ENCODE results near the gene PRKCQ. TPM values are rescaled to one million over a fixed set of nuclear protein-coding genes. Genes with fewer than 3 reads are reported as not detected.
"Not testable (repeated sequence)": the region's sequence is repeated elsewhere in the genome, so short reads cannot be mapped to it uniquely, and the experiment has no call there.

Gene PRKCQ
- total RNA-seq, 1 experiment from 2014 or later = 12.1 TPM

DNA sequence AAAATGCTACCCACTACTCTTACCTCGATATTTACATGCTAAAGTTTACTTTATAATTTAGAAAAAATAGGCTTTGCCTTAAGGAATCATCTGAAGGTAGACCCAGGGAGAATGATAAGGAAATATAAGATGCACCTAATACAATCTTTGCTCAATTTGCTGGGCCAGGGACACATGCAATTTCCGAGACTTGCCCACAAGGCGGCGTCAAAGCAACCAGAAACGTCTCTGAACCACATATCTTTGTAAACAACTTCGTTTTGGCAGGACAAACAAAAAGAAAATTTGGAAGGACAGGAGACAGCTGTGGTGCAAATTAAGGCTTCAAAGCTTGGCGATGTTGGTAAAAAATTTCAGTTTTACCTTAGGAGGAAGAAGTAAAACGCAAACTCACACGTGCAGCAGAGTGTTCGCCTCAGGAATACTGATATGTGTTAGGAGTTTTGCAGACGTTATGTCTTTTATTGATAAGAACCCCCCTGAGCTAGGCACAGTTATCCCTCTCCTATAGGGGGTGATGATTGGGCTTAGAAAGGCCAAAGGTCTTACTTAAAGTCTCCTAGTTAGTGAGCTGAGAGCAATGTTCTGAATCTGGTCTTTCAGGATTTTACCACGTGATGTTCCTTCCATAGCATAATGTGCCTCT is 134.3 kb downstream of the PRKCQ start:
- Histone ChIP-seq H3K4me1 (ENCODE audit: insufficient read depth, low read length) (no peaks in the 10 kb centered on the region), H3K4ac (ENCODE audit: low read depth, low read length) (no peak overlapping the region), H3T11ph (ENCODE audit: low read length) (no peak overlapping the region), H3K4me2 (ENCODE audit: insufficient read depth, insufficient read length, low read length) (no peak overlapping the region), H2BK5ac (ENCODE audit: insufficient read length, low read length) (no peak overlapping the region), H2AK5ac (ENCODE audit: insufficient read length, low read length) (no peak overlapping the region), H4K5ac (ENCODE audit: insufficient read length, low read depth, low read length) (no peak overlapping the region), H3K79me2 (ENCODE audit: insufficient read depth, low read length) (no peaks in the 10 kb centered on the region), H4K8ac (replicated peaks; ENCODE audit: insufficient read length, low read depth, low read length) (no peak overlapping the region), H3K9me3 (ENCODE audit: control insufficient read depth, low read depth, low read length) (no peaks in the 10 kb centered on the region), H4K91ac (ENCODE audit: insufficient read length, low read depth, low read length) (no peak overlapping the region), H3K79me1 (ENCODE audit: insufficient read depth, low read depth, low read length, poor library complexity, severe bottlenecking) (no peaks in the 10 kb centered on the region), H2BK120ac (ENCODE audit: low read depth, low read length, poor library complexity, severe bottlenecking) (no peak overlapping the region), H3K56ac (ENCODE audit: insufficient read length, low read depth, low read length) (no peak overlapping the region), H3K27me3 (ENCODE audit: insufficient read depth, low read length) (no peaks in the 10 kb centered on the region), H3K18ac (ENCODE audit: insufficient read length, low read depth, low read length) (no peak overlapping the region), H2AFZ (ENCODE audit: low read length) (no peak overlapping the region), H3K14ac (ENCODE audit: insufficient read depth, low read length) (no peak overlapping the region), H3K27ac (ENCODE audit: insufficient read length, low read depth, low read length) (no peak overlapping the region), H3K23ac (ENCODE audit: insufficient read length, low read depth, low read length) (no peak overlapping the region), H2BK15ac (ENCODE audit: low read depth, low read length) (no peak overlapping the region), H3K23me2 (ENCODE audit: insufficient read length, low read depth, low read length, poor library complexity, severe bottlenecking) (no peaks in the 10 kb centered on the region), H3K9ac (ENCODE audit: extremely low read depth, insufficient read length, low read length) (no peak overlapping the region), H2BK20ac (ENCODE audit: low read depth, low read length, poor library complexity, severe bottlenecking) (no peak overlapping the region), H4K20me1 (ENCODE audit: control insufficient read depth, insufficient read depth, insufficient read length) (no peaks in the 10 kb centered on the region), H2BK12ac (ENCODE audit: insufficient read length, low read depth, low read length) (no peak overlapping the region)
- Mint-ChIP-seq H3K4me3 (no peak overlapping the region), H3K27me3 (ENCODE audit: low read depth) (no peaks in the 10 kb centered on the region), H3K4me1 (peaks cover 3 to 4% of the 10 kb centered on the region in 2 experiments), H3K36me3 (ENCODE audit: insufficient read depth in 1 of 3, low read depth in 3 of 3) (peaks cover 2 to 17% (median 10%) of the 10 kb centered on the region in 3 experiments; a peak in 5 of 7 replicates), H3K9me3 (no peaks in the 10 kb centered on the region), H3K27ac (peak overlapping the region in 1 of 3 experiments; percentile 5; a peak in 1 of 7 replicates)
- DNase-seq = peak; percentile 47
- TF ChIP-seq, protein P1, sequence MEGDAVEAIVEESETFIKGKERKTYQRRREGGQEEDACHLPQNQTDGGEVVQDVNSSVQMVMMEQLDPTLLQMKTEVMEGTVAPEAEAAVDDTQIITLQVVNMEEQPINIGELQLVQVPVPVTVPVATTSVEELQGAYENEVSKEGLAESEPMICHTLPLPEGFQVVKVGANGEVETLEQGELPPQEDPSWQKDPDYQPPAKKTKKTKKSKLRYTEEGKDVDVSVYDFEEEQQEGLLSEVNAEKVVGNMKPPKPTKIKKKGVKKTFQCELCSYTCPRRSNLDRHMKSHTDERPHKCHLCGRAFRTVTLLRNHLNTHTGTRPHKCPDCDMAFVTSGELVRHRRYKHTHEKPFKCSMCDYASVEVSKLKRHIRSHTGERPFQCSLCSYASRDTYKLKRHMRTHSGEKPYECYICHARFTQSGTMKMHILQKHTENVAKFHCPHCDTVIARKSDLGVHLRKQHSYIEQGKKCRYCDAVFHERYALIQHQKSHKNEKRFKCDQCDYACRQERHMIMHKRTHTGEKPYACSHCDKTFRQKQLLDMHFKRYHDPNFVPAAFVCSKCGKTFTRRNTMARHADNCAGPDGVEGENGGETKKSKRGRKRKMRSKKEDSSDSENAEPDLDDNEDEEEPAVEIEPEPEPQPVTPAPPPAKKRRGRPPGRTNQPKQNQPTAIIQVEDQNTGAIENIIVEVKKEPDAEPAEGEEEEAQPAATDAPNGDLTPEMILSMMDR (conservative IDR thresholded peaks at IDR 0.05) = peak; percentile 74
- WGBS (ENCODE audit: extremely low coverage, insufficient read length, low lambda C conversion rate) = no CpG with 5 or more reads among the region's 12 CpGs

DNA sequence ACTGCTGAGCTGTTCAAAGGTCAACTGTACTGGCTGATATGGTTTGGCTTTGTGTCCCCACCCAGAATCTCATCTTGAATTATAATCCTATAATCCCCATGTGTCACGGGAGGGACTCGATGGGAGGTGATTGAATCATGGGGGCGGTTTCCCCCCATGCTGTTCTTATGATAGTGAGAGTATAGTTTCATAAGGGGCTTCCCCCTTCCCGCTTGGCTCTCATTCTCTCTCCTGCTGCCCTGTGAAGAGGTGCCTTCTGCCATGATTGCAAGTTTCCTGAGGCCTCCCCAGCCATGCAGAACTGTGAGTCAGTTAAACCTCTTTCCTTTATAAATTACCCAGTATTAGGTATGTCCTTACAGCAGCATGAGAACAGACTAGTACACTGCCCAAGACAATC is 140.2 kb downstream of the PRKCQ start:
- H2BK12ac ChIP-seq (ENCODE audit: insufficient read length, low read depth, low read length); H2BK20ac ChIP-seq (ENCODE audit: low read depth, low read length, poor library complexity, severe bottlenecking); H3K79me2 ChIP-seq (ENCODE audit: insufficient read depth, low read length); H4K91ac ChIP-seq (ENCODE audit: insufficient read length, low read depth, low read length); H3K56ac ChIP-seq (ENCODE audit: insufficient read length, low read depth, low read length); H3K14ac ChIP-seq (ENCODE audit: insufficient read depth, low read length); DNase-seq; H3K27me3 ChIP-seq (ENCODE audit: insufficient read depth, low read length); H3K9ac ChIP-seq (ENCODE audit: extremely low read depth, insufficient read length, low read length); H4K5ac ChIP-seq (ENCODE audit: insufficient read length, low read depth, low read length); H2BK120ac ChIP-seq (ENCODE audit: low read depth, low read length, poor library complexity, severe bottlenecking); H4K8ac ChIP-seq (replicated peaks; ENCODE audit: insufficient read length, low read depth, low read length); H3T11ph ChIP-seq (ENCODE audit: low read length); H3K18ac ChIP-seq (ENCODE audit: insufficient read length, low read depth, low read length); H3K4me2 ChIP-seq (ENCODE audit: insufficient read depth, insufficient read length, low read length); H3K4me1 ChIP-seq (ENCODE audit: insufficient read depth, low read length); H3K79me1 ChIP-seq (ENCODE audit: insufficient read depth, low read depth, low read length, poor library complexity, severe bottlenecking); H2BK15ac ChIP-seq (ENCODE audit: low read depth, low read length); H2AK5ac ChIP-seq (ENCODE audit: insufficient read length, low read length); H3K4me3 Mint-ChIP-seq; H3K9me3 ChIP-seq (ENCODE audit: control insufficient read depth, low read depth, low read length); H3K4me1 Mint-ChIP-seq; H4K20me1 ChIP-seq (ENCODE audit: control insufficient read depth, insufficient read depth, insufficient read length); H3K27me3 Mint-ChIP-seq (ENCODE audit: low read depth); H2AFZ ChIP-seq (ENCODE audit: low read length); H3K23ac ChIP-seq (ENCODE audit: insufficient read length, low read depth, low read length); H3K23me2 ChIP-seq (ENCODE audit: insufficient read length, low read depth, low read length, poor library complexity, severe bottlenecking); H3K9me3 Mint-ChIP-seq; H2BK5ac ChIP-seq (ENCODE audit: insufficient read length, low read length); H3K27ac ChIP-seq (ENCODE audit: insufficient read length, low read depth, low read length); H3K4ac ChIP-seq (ENCODE audit: low read depth, low read length): not testable (repeated sequence)
- WGBS (ENCODE audit: extremely low coverage, insufficient read length, low lambda C conversion rate) = no CpG with 5 or more reads among the region's 4 CpGs
- Mint-ChIP-seq H3K27ac (peak overlapping the region in 1 of 3 experiments; percentile 39; a peak in 1 of 7 replicates), H3K36me3 (ENCODE audit: insufficient read depth in 1 of 3, low read depth in 3 of 3) (peaks cover 6 to 28% (median 12%) of the 10 kb centered on the region in 3 experiments)
